Measurements from ENCODE around the gene ATG4D. TPM values are rescaled to one million over a fixed set of nuclear protein-coding genes. Genes with fewer than 3 reads are reported as not detected.
"Not testable (repeated sequence)": the region's sequence is repeated elsewhere in the genome, so short reads cannot be mapped to it uniquely, and the experiment has no call there.

The ATG4D gene
- polyA plus RNA-seq, 3 donors: 24.2 to 33.0 (median 30.4) TPM

GRCh38 chr19:10544242-10544752, 593 bp downstream of the ATG4D start:
- no peak for DNase-seq (ENCODE audit: extremely low read depth in 1 of 11, low read depth in 9 of 11, low spot score in 4 of 11)

GRCh38 chr19:10544753-10545251, 1.1 kb downstream of the ATG4D start:
- DNase-seq (ENCODE audit: extremely low read depth in 1 of 11, low read depth in 9 of 11, low spot score in 4 of 11): no peak

- DNase-seq (ENCODE audit: extremely low read depth in 1 of 11, low read depth in 9 of 11, low spot score in 4 of 11): no peak
These were observed 3.1 kb downstream of the ATG4D start for GRCh38 chr19:10546817-10547216.

- DNase-seq (ENCODE audit: extremely low read depth in 1 of 11, low read depth in 9 of 11, low spot score in 4 of 11): no peak
These were observed 5.1 kb downstream of the ATG4D start for GRCh38 chr19:10548746-10549276.

- DNase-seq (ENCODE audit: extremely low read depth in 1 of 11, low read depth in 9 of 11, low spot score in 4 of 11): no peak
These were observed 6.0 kb downstream of the ATG4D start for GRCh38 chr19:10549733-10550132.

GRCh38 chr19:10550336-10550735, 6.6 kb downstream of the ATG4D start:
- DNase-seq (ENCODE audit: extremely low read depth in 1 of 11, low read depth in 9 of 11, low spot score in 4 of 11): no peak

- DNase-seq (ENCODE audit: extremely low read depth in 1 of 11, low read depth in 9 of 11, low spot score in 4 of 11): not testable (repeated sequence)
These were observed 7.3 kb downstream of the ATG4D start for GRCh38 chr19:10551006-10551405.

- no peak for DNase-seq (ENCODE audit: extremely low read depth in 1 of 11, low read depth in 9 of 11, low spot score in 4 of 11)
These were observed 8.1 kb downstream of the ATG4D start for GRCh38 chr19:10551698-10552301.

- no peak for DNase-seq (ENCODE audit: extremely low read depth in 1 of 11, low read depth in 9 of 11, low spot score in 4 of 11)
These were observed 8.9 kb downstream of the ATG4D start for GRCh38 chr19:10552510-10553053.

GRCh38 chr19:10553087-10553667, 9.5 kb downstream of the ATG4D start:
- DNase-seq (ENCODE audit: extremely low read depth in 1 of 11, low read depth in 9 of 11, low spot score in 4 of 11): no peak

- DNase-seq (ENCODE audit: extremely low read depth in 1 of 11, low read depth in 9 of 11, low spot score in 4 of 11): no peak
These were observed 10.3 kb downstream of the ATG4D start for GRCh38 chr19:10553943-10554381.

- DNase-seq (ENCODE audit: extremely low read depth in 1 of 11, low read depth in 9 of 11, low spot score in 4 of 11): no peak
These were observed 11.3 kb downstream of the ATG4D start for GRCh38 chr19:10554760-10555609.

- DNase-seq (ENCODE audit: extremely low read depth in 1 of 11, low read depth in 9 of 11, low spot score in 4 of 11): no peak
These were observed 11.9 kb downstream of the ATG4D start for GRCh38 chr19:10555610-10555973.

GRCh38 chr19:10557603-10558197, 14.0 kb downstream of the ATG4D start:
- DNase-seq (ENCODE audit: extremely low read depth in 1 of 11, low read depth in 9 of 11, low spot score in 4 of 11): no peak

- DNase-seq (ENCODE audit: extremely low read depth in 1 of 11, low read depth in 9 of 11, low spot score in 4 of 11): no peak
These were observed 16.4 kb downstream of the ATG4D start for GRCh38 chr19:10560154-10560553.

- DNase-seq (ENCODE audit: extremely low read depth in 1 of 11, low read depth in 9 of 11, low spot score in 4 of 11): no peak
These were observed 18.9 kb downstream of the ATG4D start for GRCh38 chr19:10562609-10563008.

GRCh38 chr19:10565028-10565566, 21.4 kb downstream of the ATG4D start:
- DNase-seq (ENCODE audit: extremely low read depth in 1 of 11, low read depth in 9 of 11, low spot score in 4 of 11): no peak

GRCh38 chr19:10565567-10566407, 22.1 kb downstream of the ATG4D start, which contains the start of gene KRI1:
KRI1 (minus strand) TSS chr19:10566010; CDS start chr19:10565999, 11 bp downstream.
- DNase-seq (ENCODE audit: extremely low read depth in 1 of 11, low read depth in 9 of 11, low spot score in 4 of 11): peak; percentile 81 to 95 (median 94)

Data from renal cortex interstitium (tissue), 11 donors.